GM10847 (cell line): ENCODE data around the gene ANKRD65.

Source experiments
- POLR2A ChIP-seq: IDR thresholded peaks from 2 replicates; pipeline ENCODE4 v1.6.1; 2011; ENCODE audit not compliant: insufficient read length; ENCODE audit errors: extremely low read depth

The ANKRD65 gene

DNA sequence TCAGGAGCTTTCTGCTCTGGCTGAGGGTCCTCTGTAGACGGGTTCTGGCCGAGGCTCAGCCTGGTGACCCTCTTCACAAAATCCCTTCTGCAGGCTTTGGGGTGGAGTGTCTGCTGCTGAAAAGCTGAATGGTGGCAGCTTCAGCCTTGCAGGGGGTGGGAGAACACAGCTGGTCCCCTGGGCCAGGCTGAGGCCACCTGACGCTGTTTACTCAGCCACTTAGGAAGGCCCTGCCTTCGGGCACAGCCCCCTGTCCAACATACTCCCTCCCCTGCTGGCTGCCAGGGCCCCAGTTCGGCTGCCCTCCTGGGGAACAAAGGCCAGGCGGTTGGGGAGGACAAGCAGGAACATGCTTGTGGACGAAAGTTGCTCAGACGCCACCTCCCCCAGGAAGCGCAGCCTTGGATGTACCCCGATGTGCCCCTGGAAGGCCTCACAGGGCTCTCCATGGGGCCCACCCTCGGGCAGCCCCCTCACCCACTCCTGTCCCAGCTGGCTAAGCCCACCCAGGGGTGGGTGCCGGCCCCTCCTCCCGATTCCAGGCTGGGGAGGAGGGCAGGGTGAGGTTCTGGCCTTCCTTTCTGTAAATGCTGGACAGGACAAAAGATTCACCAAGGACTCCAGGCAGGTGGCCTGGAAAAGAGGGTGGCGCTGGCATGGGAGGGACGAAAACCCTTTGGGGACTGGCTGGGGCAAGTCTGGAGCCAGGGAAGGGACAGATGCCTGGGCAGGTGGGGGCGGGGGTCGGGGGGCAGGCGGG lies at the start of gene ANKRD65:
Gene ANKRD65 (minus strand): TSS at position 130 of the 760 bp plus-strand sequence. CDS start 271 bp downstream, outside the sequence.
- TF ChIP-seq POLR2A, result no peak

DNA sequence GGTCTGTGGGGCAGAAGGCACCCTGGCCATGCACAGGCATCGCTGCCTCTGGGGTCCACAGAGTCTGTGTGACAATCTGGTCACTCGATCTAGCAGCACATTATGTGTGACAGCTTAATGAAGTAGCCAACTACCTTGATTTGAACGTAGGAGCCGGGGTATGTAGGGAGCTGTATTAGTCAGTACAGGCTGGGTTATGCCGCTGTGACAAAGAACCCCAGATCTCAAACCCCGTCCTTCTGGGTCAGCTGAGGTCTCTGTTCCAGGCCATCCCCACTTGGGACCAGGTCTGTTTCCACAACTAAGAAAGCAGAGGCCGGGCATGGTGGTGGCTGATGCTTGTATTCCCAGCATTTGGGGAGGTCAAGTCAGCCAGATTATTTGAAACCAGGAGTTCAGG lies 42.2 kb upstream of the ANKRD65 start:
- TF ChIP-seq POLR2A, result no peak

DNA sequence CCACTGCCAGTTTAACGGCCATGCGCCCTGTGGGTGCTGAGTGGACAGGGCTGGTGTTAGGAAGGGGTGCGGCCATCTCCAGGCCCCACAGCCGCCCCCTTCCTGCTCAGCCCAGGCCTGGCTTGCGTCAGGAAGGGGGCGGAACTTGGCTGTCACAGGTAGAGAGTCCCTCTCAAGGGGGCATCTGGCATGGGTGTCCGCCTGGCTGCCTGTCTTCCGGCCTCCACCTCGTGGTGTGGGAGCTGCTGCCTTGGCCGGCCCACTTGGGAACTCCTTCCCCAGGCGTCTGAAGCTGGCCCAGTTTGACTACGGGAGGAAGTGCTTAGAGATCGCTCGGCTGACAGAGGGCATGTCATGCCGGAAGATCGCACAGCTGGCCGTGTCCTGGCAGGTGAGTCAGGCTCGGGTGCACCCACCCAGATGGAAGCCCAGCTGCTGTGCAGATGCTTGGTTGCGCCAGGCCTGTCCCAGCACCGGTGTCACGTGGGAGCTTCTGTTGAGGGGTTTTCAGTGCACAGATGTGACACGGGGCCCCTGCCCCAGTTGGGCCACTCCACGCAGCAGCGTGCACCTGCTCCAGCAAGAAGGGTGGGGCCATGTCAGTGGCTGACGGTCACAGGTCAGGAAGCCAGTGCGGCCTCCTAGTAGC lies 41.4 kb upstream of the ANKRD65 start:
- TF ChIP-seq POLR2A, result no peak

DNA sequence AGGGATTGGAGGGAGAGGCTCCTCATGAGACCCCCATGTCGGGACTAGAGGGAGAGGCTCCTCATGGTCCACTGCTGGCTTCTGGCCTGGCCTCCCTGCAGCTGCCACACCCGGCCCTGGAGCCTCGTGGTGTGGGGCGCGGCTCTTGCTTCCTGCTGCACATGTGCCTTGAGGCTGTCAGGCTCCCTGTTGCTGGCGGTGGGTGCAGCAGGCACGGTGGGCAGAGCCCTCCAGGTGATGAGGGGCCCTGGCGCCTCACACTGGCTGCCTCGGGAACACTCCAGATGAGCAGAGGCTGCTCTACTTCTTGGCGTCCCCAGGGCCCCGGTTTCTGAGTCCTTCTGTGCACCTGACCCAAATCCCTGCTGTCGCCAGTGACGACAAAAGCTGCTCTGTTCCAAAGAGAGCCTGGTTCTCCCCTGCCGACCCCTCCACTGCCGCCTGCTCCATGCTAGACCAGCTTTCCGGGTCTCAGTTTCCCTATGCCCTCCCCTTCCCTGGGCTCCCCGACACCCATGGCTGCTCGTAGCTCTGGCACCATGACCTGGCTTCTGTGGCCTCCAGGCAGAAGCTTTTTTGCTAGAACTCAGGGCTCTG lies 40.7 kb upstream of the ANKRD65 start:
- TF ChIP-seq POLR2A, result no peak

DNA sequence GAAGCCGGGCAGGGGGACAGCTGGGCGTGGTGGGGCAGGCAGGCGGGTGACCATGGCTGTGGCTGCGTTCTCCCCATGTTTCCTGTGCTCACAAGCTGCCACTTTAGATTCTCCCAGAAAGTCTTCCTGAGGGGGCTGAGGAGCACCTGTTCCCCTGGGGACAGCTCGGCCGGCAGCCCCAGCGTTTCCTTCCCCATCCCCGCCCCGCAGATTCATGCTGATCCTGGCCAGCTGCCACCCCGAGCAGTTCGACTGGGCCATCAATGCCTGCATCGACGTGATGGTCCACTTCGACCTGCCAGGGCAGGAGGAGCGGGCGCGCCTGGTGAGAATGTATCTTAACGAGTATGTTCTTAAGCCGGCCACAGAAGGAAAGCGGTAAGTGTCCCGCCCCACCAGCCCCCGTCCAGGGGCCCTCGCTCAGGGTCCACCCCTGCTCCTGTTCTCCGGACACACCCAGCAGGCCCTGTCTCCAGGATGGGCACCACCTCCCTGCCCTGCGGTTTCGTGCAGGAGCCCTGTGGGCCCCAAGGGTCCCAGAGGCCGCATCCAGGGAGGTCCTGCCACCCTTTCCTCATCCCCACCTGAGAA lies 39.6 kb upstream of the ANKRD65 start:
- no peak for TF ChIP-seq POLR2A

DNA sequence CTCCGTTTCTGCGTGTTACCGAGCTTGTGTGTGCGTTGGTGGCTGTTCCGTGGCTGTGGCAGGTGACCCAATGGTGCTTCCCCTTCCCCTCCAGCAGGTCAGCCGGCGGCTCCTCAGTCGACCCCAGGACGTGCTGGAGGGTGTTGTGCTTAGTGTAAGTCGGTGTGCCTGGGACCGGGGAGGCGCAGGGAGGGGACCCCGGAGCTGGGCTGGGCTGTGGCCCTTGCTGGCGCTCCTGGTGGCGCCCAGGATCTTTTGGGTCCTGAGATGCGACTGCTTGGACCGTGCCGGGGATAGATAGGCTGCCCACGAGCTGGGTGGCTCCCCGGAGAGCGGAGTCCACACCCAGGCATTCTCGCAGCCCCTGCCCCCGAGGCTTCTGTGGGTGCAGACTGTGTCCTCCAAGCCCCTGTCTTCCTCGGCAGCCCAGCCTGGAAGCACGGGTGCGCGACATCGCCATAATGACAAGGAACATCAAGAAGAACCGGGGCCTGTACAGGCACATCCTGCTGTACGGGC lies 34.3 kb upstream of the ANKRD65 start:
- TF ChIP-seq POLR2A, result no peak

DNA sequence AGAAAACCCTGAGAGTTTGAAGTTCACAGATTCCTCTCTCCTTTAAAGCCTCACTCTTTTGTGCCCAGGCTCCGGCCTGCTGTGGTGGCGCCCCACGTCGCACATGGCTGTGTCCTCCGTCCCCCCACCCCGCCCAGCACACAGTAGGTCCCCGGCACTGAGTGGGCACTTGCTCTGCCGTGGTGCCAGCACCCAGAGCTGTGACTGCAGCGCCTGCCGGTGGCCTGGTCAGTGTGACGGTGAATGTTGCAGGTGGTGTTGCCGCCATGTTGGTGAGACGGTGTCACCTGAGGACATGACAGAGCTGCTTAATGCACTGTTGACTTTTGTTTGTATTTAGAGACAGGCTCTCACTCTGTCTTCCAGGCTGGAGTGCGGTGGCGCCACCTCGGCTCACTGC lies 31.8 kb upstream of the ANKRD65 start:
- TF ChIP-seq POLR2A, result no peak

DNA sequence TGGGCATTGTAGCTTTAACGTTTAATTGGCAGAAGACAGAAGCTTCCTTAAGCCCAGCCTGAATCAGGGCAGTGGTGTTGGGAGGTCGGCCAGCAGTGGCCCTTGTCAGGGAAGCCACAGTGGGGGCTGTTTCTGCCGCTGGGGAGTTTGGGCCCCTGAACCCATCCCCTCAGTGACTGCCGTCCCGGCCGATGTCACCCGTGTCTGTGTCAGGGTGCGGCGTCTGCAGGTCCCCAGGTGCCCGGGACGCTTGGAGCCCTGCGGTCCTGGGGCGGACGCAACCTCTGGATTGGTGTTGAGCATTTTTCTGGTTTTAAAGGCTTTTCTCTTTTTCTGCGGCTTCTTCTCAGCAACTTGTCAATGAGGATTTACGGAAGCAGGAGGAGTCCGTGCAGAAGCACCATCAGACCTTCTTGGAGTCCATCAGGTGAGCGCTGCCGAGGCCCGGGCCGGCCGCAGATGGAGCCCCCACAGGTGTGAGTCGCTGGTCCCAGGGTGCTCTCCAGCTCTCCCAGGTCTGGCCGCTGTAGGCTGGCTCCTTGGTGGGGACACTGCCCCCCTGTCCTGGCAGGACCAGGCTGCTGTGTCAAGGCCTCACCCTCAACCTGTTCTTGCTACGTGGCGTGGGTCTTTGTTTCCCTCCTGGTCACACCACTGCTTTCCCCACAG lies 30.8 kb upstream of the ANKRD65 start:
- no peak for TF ChIP-seq POLR2A

DNA sequence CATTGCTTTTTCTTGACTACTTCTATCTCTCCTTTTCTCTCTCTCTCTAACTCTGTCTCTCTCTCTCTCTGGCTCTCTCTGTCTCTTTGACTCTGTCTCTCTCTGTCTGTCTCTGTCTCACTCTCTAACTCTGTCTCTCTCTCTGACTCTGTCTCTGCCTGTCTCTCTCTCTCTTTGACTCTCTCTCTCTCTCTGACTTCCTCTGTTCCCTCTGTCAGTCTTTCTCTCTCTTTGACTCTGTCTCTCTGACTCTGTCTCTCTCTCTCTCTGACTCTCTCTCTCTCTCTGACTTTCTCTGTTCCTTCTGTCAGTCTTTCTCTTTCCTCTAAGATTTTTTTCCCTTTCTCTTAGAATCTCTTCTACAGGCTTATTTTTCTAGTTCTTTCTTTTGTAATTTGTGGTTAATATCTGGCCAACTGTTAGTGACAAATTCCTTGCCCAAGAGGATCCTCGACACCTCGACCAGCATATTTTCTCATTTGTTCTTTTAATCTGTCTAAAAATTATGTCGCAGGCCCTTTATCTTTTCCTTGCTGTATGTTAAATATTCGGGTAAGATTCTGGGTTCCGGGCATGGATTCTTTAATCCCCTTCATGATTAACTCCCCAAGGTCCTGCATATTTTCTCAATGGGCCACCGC lies 28.1 kb upstream of the ANKRD65 start, which contains the start of gene ATAD3C:
Gene ATAD3C (plus strand): TSS at position 591 of the 641 bp plus-strand sequence. CDS start 995 bp downstream, outside the sequence.
- TF ChIP-seq POLR2A, result no peak

DNA sequence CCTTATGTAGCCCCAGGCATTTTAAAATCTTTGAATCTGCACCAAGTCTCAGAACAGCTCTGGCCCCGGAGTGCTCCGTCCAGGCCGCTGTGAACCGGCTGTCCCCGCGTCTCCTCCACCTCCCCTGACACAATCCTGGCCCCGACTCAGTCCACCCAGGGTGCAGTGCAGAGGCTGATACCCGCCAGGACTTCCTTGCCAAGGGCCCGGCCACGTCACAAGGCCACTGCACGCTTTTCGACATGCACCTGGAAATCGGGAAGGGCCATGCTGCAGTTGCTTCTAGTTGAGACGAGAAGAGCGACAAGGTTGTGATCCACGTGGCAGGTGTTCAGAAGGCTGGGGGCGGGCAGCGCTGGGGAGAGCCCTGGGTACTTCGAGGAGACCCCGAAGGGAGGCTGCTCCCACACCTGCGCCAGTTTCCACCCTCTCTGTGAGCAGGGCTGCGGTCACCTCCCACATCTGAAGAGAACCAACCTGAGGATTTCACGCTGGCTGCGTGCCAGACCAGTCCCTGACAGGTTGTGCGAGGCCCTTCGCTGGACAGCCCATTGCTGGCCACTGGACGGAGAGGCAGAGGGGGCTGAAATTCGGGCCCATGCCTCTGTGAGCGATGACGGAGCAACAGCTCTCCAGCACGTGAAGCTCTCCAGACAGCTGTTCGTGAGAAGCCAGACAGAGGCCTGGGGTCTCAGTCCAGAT lies 21.1 kb upstream of the ANKRD65 start:
- TF ChIP-seq POLR2A, result no peak

DNA sequence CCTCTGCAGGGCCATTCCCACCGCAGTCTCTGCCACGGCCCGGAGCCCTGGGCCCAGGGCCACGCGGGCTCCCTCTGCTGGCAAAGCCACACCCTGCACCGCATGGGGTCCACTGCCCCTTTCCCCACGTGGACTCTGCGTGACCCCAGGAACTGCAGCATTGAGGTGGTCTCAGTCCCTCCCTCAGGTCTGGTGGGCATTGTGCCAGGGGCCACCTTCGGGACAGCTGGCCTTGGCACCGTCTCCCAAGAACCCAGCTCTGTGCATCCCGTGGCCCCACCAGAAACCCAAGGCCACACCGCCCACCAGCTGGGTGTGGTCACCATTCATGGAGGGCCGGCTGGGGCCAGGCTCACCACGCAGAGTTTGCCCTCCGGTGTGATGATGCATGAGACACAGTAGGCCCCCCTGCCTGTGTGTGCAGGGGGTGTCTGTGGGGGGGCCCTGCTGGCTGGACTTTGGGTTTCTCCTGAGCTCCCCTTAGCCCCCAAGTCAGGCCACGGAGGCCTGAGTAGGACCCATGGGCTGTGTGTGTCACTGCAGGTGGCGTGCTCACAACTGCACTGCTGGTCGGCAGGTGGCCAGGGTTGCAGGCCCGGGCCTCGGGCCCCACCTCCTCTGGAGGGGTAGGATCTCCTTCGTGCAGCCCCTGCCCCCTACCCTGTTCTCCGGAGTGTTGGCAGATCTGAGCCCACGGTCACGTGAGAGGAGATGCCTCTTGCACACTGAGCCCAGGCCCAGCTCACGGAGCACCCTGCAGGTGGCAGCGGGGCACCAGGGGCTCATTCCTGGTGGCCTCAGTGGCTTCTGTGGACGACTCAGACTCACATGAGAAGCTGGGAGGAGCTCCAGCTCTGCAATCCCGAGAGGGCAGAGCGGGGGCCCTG lies 20.2 kb upstream of the ANKRD65 start:
- no peak for TF ChIP-seq POLR2A

DNA sequence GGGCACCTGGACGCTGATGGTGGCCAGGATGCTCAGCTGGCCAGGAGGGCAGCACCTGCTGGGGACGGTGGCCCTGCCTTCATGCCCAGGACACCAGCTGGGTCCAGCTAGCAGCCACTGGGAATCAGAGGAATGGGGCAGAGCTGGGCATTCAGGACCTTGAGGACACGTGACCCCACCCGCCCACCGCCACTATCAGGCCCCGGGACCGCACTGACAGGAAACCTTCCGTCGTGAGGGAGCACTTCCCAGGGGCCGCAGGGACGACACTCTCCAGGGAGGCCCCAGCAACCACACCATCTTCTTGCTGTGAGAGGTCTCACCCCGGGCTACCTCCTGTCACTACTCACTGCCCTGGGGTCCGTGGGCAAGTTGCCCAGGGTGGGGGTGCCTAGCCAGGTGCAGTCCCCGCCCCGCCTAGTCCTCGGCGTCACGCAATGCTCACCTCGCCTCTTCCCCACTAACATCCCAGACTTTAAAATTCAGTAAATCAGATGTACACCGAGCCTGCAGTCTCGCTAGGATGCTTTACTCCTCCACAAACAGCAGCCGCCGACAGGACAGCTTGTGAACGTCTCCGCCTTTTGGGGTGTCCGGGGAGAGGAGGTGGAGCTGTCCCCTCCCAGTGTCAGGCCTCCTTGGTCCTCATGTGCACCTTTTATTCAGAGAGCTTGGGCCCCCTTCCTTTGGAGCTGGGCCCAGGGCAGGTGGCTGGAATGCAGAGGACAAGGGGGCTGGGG lies 19.4 kb upstream of the ANKRD65 start:
- TF ChIP-seq POLR2A, result no peak
